Astrocyte of the cerebellum (primary cell): ENCODE measurements around the gene RPL36AL.
"Not testable (repeated sequence)": the region's sequence is repeated elsewhere in the genome, so short reads cannot be mapped to it uniquely, and the experiment has no call there.

Source experiments
- DNase-seq: peaks from one replicate; pipeline ENCODE4 v3.0.0-alpha.2; 2011; ENCODE audit warnings: low read depth
- H3K4me3 ChIP-seq: 2 replicates; pipeline ENCODE4 v1.5.1; 2011; ENCODE audit warnings: mild to moderate bottlenecking, low read depth, low read length, moderate library complexity
- in situ Hi-C: cut with HindIII; loops from 2 replicates; pipeline ENCODE4 v1.10.0; 2017; ENCODE audit warnings: low sequenced_read_pairs
- TF ChIP-seq, protein P1 (sequence below): IDR thresholded peaks from 2 replicates; pipeline ENCODE4 v1.5.1; 2012; ENCODE audit warnings: low read length, low read depth, moderate library complexity, mild to moderate bottlenecking; ENCODE audit errors: missing control alignments

The RPL36AL gene

DNA sequence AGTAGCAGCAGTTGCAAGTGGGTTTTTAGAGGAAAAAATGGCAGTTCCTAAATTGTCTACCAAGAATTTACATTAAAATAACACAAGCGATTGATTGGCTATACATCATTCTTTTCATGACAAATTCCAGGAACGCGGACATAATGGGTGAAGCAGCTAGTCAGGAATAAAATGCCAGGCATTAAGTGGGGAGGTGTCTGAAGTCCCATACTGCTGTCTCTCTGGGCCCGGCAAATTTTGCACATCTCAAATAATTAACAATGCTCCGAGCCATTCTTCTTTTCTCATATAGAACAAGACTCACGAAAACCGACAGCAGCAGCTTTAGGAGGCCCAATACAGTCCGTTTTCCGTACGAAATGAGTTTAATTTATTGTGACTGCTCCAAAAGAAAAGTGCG is 696 bp downstream of the RPL36AL start:
- peak overlapping the region; percentile 80 for H3K4me3 ChIP-seq
- TF ChIP-seq, protein P1, sequence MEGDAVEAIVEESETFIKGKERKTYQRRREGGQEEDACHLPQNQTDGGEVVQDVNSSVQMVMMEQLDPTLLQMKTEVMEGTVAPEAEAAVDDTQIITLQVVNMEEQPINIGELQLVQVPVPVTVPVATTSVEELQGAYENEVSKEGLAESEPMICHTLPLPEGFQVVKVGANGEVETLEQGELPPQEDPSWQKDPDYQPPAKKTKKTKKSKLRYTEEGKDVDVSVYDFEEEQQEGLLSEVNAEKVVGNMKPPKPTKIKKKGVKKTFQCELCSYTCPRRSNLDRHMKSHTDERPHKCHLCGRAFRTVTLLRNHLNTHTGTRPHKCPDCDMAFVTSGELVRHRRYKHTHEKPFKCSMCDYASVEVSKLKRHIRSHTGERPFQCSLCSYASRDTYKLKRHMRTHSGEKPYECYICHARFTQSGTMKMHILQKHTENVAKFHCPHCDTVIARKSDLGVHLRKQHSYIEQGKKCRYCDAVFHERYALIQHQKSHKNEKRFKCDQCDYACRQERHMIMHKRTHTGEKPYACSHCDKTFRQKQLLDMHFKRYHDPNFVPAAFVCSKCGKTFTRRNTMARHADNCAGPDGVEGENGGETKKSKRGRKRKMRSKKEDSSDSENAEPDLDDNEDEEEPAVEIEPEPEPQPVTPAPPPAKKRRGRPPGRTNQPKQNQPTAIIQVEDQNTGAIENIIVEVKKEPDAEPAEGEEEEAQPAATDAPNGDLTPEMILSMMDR = no peak
- no peak for DNase-seq
- in situ Hi-C loops = no loop called here

DNA sequence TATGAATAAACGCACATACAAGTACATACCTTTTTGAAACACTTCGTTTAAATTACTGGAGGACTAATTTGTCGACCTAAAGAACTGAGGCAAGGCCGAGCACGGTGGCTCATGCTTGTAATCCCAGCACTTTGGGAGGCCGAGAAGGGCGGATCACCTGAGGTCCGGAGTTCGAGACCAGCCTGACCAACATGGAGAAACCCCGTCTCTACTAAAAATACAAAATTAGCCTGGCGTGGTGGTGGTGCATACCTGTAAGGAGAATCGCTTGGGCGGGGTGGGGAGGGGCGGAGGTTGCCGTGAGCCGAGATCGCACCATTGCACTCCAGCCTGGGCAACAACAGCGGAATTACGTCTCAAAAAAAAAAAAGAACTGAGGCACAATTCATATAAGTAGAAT is 1.2 kb downstream of the RPL36AL start:
- DNase-seq, in situ Hi-C loops: not testable (repeated sequence)
- H3K4me3 ChIP-seq = peak overlapping the region; percentile 80

DNA sequence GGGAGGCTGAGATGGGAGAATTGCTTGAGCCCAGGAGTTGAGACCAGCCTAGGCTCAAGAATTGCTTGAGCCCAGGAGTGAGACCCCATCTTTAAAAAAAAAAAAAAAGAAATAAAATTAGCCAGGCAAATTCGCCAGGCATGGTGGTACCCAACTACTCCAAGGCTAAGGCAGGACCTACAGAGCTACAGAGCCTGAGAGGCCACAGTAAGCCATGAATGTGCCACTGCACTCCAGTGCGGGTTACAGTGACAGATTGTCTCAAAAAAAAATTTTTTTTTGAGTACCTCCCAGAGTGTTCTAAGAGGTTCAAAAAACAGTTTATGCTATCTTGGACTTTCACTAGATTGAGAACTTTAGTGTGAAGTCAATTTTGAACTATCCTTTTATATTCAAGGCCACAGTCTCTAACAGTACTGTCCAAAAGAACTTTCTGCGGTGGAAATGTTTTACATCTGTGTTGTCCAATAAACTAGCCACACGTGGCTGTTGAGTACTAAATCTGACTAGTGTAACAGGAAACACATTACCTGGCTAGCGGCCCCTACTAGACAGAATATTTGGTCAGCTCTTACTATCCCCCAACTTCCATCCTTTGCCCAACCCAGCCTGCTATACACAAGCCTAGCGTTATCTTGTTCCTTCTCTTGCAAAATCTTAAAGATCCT is 2.4 kb downstream of the RPL36AL start:
- DNase-seq = no peak
- in situ Hi-C loops = no loop called here
- TF ChIP-seq, protein P1 = no peak

DNA sequence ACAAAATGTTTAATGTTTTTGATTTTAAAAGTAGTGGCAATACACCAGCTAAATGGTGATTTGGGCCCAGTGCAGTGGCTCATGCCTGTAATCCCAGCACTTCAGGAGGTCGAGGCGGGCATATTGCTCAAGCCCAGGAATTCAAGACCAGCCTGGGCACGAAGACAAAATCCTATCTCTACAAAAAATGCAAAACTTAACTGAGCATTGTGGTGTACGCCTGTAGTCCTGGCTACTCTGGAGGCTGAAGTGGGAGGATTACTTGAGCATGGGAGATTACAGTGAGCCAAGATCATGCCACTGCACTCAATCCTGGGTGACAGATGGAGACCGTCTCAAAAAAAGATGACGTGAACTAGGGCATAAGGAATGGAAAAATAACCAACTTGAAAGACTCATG is 4.7 kb downstream of the RPL36AL start:
- in situ Hi-C loops = no loop called here
- TF ChIP-seq, protein P1 = no peak
- no peak for DNase-seq
- H3K4me3 ChIP-seq = no peak overlapping the region

More for the DNA sequence above, 2.4 kb downstream of the RPL36AL start:
- H3K4me3 ChIP-seq = no peak overlapping the region

DNA sequence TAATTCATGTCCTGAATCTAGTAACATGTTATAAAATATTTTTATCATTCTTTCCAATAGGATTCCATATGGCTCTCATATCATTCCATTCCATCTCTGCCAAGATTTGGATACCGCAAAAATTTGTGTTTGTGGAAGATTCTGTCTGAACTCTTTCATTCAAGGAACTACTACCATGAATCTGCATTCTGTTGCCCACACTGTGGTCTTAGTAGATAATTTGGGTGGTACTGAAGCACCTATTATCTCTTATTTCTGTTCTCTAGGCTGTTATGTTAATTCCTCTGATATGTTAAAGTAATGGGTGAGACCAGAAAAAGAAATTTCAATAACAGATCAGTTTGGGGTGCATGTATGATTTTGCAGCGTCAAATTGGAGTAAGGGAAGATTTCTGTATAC is 6.2 kb downstream of the RPL36AL start:
- H3K4me3 ChIP-seq = no peak overlapping the region
- in situ Hi-C loops = no loop called here
- TF ChIP-seq, protein P1 = no peak
- DNase-seq = no peak

DNA sequence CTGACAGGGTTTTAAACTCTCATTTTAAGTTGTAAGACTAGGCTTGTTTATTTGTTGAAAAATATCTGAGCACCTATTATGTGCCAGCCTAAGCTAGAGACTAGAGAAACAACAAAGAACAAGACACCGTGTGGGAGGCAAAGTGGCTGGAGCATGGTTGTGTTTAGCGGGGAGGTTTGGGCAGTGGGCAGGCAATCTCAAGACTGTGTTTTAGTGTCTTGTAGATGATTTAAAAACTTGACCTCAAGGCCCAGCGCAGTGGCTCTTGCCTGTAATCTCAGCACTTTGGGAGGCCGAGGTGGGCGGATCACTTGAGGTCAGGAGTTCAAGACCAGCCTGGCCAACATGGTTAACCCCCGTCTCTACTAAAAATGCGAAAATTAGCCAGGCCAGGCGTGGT is 7.8 kb downstream of the RPL36AL start:
- in situ Hi-C loops = no loop called here
- TF ChIP-seq, protein P1 = no peak
- DNase-seq = no peak
- no peak overlapping the region for H3K4me3 ChIP-seq

DNA sequence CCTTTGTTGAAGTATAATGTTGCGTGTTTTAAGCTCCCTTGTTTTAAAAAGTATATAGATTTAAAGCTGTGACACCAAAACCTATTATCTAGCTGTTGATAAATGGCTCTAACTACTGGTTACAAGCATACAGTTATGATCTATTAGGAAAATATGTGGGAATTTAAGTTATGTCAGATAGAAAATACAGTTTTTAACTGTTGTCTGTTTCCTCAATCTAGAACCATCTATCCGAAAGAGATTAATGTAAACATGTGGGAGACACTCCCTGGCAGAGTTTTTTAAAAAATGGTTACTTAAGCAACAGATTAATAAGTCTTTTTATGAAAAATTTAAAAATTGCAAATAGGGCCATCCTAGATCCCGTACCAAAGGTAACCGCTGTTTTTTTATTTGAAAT is 8.2 kb downstream of the RPL36AL start:
- no peak for DNase-seq
- TF ChIP-seq, protein P1 = no peak
- no peak overlapping the region for H3K4me3 ChIP-seq
- in situ Hi-C loops = no loop called here
